Lower leg skin (tissue), 3 donors: ENCODE results near the gene KIF14.

Experiments used
- CTCF ChIP-seq, 3 donors: fragments of 450-650 bp; IDR thresholded peaks; one replicate each; pipeline ENCODE4 v1.5.1; 2016; ENCODE audit warnings: antibody characterized with exemption in 3 of 3, mild to moderate bottlenecking in 3 of 3, moderate library complexity in 2 of 3
- POLR2A ChIP-seq, 2 donors: fragments of 450-650 bp; IDR thresholded peaks; one replicate each; pipeline ENCODE4 v1.6.1; 2016 to 2017; ENCODE audit warnings: antibody characterized with exemption in 2 of 2, mild to moderate bottlenecking in 1 of 2, moderate library complexity in 1 of 2

GRCh38 chr1:200631375-200631774 is 10.8 kb upstream of the KIF14 start:
- TF ChIP-seq CTCF (IDR thresholded peaks at IDR 0.05) = no peak
- TF ChIP-seq POLR2A (IDR thresholded peaks at IDR 0.05) = no peak
